D721Med (cell line): ENCODE measurements around the gene HYAL2.

ENCODE experiments used
- DNase-seq: peaks from one replicate; pipeline ENCODE4 v3.0.0; 2011; ENCODE audit warnings: low spot score; ENCODE audit not compliant: insufficient read length
- FAIRE-seq: peaks from 2 replicates; lab custom pipeline; 2011; peaks lifted over from hg19 to GRCh38; lab: Jason Lieb, UNC
- CTCF ChIP-seq: IDR thresholded peaks from 2 replicates; pipeline ENCODE4 v1.5.1; 2012; ENCODE audit warnings: mild to moderate bottlenecking, control low read depth; ENCODE audit not compliant: insufficient read depth; ENCODE audit errors: missing control alignments

HYAL2 gene

DNA sequence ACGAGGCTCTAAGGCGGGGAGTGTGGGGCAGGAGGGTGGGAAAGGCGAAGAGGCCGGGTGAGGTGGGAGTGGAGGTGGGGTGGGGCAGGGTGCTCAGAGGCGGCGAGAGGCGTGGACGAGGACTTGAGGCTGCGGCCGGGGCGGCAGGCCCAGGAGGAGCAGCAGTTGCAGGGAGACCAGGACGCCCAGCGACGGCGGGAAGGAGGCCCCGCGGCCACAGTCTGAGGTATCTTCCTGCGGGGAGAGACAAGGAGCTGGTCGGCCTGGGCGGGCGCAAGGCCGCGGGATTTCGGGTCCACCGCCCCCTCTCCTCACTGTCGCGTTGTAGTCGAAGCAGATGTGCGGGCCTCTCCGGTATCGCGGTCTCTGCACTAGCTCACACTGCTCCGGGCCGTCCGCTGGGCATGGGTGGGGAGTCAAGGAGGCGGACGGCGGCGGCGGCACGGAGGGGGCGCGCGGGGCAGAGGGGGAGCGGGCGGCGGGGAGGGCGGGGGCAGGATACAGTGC, 42.1 kb upstream of the HYAL2 start:
- no peak for TF ChIP-seq CTCF
- DNase-seq (no peak), FAIRE-seq (no peak)

GRCh38 chr3:50359760-50360110, 37.2 kb upstream of the HYAL2 start:
- DNase-seq (no peak), FAIRE-seq (no peak)
- TF ChIP-seq CTCF, result no peak

- FAIRE-seq, result peak; percentile 44
These were observed 36.6 kb upstream of the HYAL2 start, which contains the start of gene TMEM115 for GRCh38 chr3:50358911-50359759. TSS of gene TMEM115 (minus strand) at chr3:50359521. CDS start at chr3:50359063, 458 bp downstream.

DNA sequence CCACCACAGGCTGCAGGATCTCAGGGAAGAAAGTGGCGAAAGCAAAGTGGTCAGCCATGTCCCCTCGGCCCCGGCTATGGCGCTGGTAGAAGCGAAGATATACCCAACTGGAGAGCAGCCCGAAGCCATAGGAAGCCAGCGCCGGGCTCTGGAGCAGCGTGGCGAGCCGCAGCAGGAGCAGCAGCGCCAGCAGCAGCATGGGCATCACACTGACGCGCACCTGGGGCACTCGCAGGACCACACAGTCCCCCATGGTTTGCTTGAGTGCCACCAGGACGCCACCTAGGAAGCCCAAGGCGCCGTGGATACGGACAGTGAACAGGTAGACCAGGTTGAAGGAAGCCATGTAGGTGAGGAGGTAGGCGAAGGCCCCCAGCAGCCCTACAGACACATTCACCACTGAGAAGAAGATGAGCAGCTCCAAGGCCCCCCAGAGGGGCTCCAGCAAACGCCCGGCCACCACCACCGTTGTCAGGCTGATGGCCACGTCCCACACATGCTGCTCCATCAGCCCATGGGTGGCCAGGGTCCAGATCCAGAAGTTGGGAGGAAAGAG, 35.9 kb upstream of the HYAL2 start:
- DNase-seq, result no peak
- no peak for FAIRE-seq
- no peak for TF ChIP-seq CTCF

More at GRCh38 chr3:50358911-50359759, 36.6 kb upstream of the HYAL2 start, which contains the start of gene TMEM115:
- no peak for TF ChIP-seq CTCF
- peak; percentile 98 for DNase-seq

DNA sequence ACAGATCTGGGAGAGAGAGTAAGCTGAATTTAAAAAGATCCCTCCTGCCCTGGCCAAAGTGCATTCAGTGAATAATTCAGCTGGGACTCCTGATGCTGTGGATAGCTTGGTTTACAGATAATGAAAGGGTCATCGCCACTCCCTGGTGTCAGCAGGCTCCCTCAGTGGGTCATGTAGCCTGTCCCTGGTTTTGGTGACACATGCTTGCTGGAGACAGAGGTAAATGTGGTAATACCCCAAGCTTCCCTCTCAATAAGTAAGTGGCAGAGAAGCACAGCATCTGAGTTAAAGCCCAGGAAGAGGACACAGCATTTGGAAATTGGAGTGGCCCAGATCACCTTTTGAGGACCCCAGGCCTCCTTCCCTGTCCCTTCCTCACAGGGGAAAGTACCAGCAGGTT, 34.9 kb upstream of the HYAL2 start:
- no peak for TF ChIP-seq CTCF
- FAIRE-seq (no peak), DNase-seq (no peak)

- no peak for TF ChIP-seq CTCF
- FAIRE-seq, result no peak
- DNase-seq, result no peak
These were observed 34.0 kb upstream of the HYAL2 start for GRCh38 chr3:50356553-50356952.
